Cortex of kidney (tissue), 1 donor: ENCODE measurements around the gene PLEKHJ1.
"Not testable (repeated sequence)": the region's sequence is repeated elsewhere in the genome, so short reads cannot be mapped to it uniquely, and the experiment has no call there.

Source experiments
- DNase-seq: peaks from one replicate; lab custom pipeline; 2025; lab: John Stamatoyannopoulos, UW

PLEKHJ1 gene

GRCh38 chr19:2219726-2220125 is 16.4 kb downstream of the PLEKHJ1 start:
- DNase-seq, result no peak

GRCh38 chr19:2217591-2217990 is 18.5 kb downstream of the PLEKHJ1 start:
- DNase-seq, result no peak

GRCh38 chr19:2216361-2217225 is 19.5 kb downstream of the PLEKHJ1 start:
- no peak for DNase-seq

GRCh38 chr19:2215281-2215751 is 20.8 kb downstream of the PLEKHJ1 start:
- no peak for DNase-seq

- DNase-seq, result no peak
These were observed 21.9 kb downstream of the PLEKHJ1 start for GRCh38 chr19:2214251-2214650.

GRCh38 chr19:2213799-2214198 is 22.3 kb downstream of the PLEKHJ1 start:
- no peak for DNase-seq

GRCh38 chr19:2212861-2213711 is 23.0 kb downstream of the PLEKHJ1 start:
- no peak for DNase-seq

- DNase-seq, result no peak
These were observed 25.0 kb downstream of the PLEKHJ1 start for GRCh38 chr19:2210987-2211740.

- DNase-seq, result no peak
These were observed 25.9 kb downstream of the PLEKHJ1 start for GRCh38 chr19:2210206-2210605.

GRCh38 chr19:2209408-2209807 is 26.7 kb downstream of the PLEKHJ1 start:
- no peak for DNase-seq

GRCh38 chr19:2208975-2209374 is 27.2 kb downstream of the PLEKHJ1 start:
- no peak for DNase-seq

- DNase-seq, result no peak
These were observed 27.9 kb downstream of the PLEKHJ1 start for GRCh38 chr19:2207991-2208860.

- no peak for DNase-seq
These were observed 29.1 kb downstream of the PLEKHJ1 start for GRCh38 chr19:2207008-2207407.

- no peak for DNase-seq
These were observed 33.8 kb downstream of the PLEKHJ1 start for GRCh38 chr19:2202366-2202765.

GRCh38 chr19:2201473-2202148 is 34.5 kb downstream of the PLEKHJ1 start:
- no peak for DNase-seq

- DNase-seq, result not testable (repeated sequence)
These were observed 35.4 kb downstream of the PLEKHJ1 start for GRCh38 chr19:2200624-2201294.

GRCh38 chr19:2199861-2200623 is 36.1 kb downstream of the PLEKHJ1 start:
- no peak for DNase-seq

GRCh38 chr19:2199215-2199614 is 36.9 kb downstream of the PLEKHJ1 start:
- DNase-seq, result no peak

GRCh38 chr19:2198317-2198716 is 37.8 kb downstream of the PLEKHJ1 start:
- no peak for DNase-seq
